Measurements from ENCODE around the gene SPAST.

SPAST gene

DNA sequence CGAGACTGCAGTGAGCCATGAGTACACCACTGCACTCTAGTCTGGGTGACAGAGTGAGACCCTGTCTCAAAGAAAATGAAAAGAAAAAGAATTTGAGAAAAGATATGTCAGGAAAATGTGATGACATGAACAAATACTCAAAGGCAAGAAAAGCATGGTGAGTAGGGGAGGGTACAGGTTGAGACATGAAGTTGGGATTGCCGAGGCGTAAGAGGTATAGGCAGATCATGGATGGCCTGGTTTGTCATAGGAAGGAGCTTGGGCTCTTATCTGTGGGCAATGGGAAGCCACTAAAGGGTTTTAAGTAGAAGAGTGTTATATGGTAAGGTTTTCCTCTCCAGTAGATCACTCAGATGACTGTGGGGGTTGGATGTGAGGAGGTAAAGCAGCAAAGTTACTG is 32.3 kb downstream of the SPAST start:
- H3K4me3 ChIP-seq (ENCODE audit: low read length): no peak overlapping the region
- no peak for TF ChIP-seq CTCF (conservative IDR thresholded peaks at IDR 0.05; ENCODE audit: low read depth, low read length)
- no peak for DNase-seq (ENCODE audit: low read depth)

GRCh38 chr2:32108111-32108510 is 44.8 kb downstream of the SPAST start:
- no peak for TF ChIP-seq CTCF (conservative IDR thresholded peaks at IDR 0.05; ENCODE audit: low read depth, low read length)
- no peak overlapping the region for H3K4me3 ChIP-seq (ENCODE audit: low read length)
- DNase-seq (ENCODE audit: low read depth): no peak

DNA sequence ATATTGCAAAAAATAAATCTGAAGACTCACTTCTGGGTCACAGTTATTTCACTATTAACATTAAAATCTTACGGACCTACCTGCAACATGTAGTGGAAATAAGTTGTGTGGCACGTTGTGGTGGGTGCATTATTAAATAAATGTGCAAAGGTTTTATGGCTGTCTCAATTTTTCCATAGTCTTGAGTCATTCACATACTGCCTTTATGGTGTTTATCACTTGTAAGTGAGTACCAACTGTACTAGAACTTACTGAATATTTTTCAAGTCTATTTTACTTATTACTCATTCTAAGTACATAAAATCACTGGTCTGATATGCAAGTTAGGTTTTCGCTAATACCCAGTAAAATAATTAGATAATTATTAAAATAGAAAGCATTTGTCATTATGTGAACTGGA is 54.7 kb downstream of the SPAST start:
- DNase-seq (ENCODE audit: low read depth): no peak
- no peak overlapping the region for H3K4me3 ChIP-seq (ENCODE audit: low read length)
- no peak for TF ChIP-seq CTCF (conservative IDR thresholded peaks at IDR 0.05; ENCODE audit: low read depth, low read length)

DNA sequence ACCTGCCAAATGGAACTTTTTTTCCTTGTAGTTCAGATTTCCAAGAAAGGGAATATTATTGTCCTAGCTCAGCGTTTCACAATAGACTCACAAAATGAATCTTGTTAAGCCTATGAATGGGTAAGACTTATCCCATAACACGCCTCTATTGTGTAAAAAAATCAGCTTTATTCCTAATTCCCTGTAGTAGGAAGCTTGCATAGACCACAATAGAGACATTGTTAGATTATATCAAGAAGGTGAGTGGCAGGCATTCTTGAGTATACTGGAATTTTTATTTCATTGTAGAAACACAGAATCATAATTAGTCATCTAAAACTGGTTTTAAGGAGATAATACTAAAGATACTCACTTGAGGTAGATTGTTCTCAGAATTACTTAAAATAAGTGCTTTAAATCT is 55.8 kb downstream of the SPAST start:
- no peak for TF ChIP-seq CTCF (conservative IDR thresholded peaks at IDR 0.05; ENCODE audit: low read depth, low read length)
- H3K4me3 ChIP-seq (ENCODE audit: low read length): no peak overlapping the region
- no peak for DNase-seq (ENCODE audit: low read depth)

DNA sequence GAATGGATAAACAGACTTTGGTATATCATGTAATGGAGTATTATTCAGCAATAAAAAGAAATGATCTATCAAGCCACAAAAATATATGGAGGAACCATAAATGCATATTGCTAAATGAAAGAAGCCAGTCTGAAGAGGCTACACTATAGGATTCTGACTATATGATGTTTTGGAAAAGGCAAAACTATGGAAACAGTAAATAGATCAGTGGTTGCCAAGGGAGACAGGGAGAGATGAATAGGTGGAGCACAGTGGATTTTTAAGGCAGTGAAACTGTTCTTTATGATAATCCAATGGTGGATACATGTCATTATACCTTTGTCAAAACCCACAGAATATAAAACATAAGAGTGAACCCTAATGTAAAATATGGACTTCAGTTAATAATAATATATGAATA is 61.3 kb downstream of the SPAST start:
- DNase-seq (ENCODE audit: low read depth): no peak
- H3K4me3 ChIP-seq (ENCODE audit: low read length): no peak overlapping the region
- TF ChIP-seq CTCF (conservative IDR thresholded peaks at IDR 0.05; ENCODE audit: low read depth, low read length): no peak

- no peak overlapping the region for H3K4me3 ChIP-seq (ENCODE audit: low read length)
- TF ChIP-seq CTCF (conservative IDR thresholded peaks at IDR 0.05; ENCODE audit: low read depth, low read length): no peak
- no peak for DNase-seq (ENCODE audit: low read depth)
Measured at GRCh38 chr2:32128636-32129035, 65.3 kb downstream of the SPAST start.

- TF ChIP-seq CTCF (conservative IDR thresholded peaks at IDR 0.05; ENCODE audit: low read depth, low read length): no peak
- no peak overlapping the region for H3K4me3 ChIP-seq (ENCODE audit: low read length)
- DNase-seq (ENCODE audit: low read depth): no peak
Measured at GRCh38 chr2:32129086-32129485, 65.7 kb downstream of the SPAST start.
